ENCODE data around the gene TSKS. TPM values are rescaled to one million over a fixed set of nuclear protein-coding genes. Genes with fewer than 3 reads are reported as not detected.

The TSKS gene
- total RNA-seq, 1 donor from 2014 or later: not detected

- H3K4me3 Mint-ChIP-seq: peak overlapping the region; percentile 2
- H3K27me3 Mint-ChIP-seq (ENCODE audit: insufficient read depth, low read depth): peaks cover 7% of the 10 kb centered on the region
Measured at GRCh38 chr19:49805822-49806619, 42.9 kb upstream of the TSKS start.

GRCh38 chr19:49803529-49803856, 40.4 kb upstream of the TSKS start:
- TF ChIP-seq CTCF (IDR thresholded peaks at IDR 0.05) (no peak), EZH2phosphoT487 (IDR thresholded peaks at IDR 0.05) (no peak), EZH2 (IDR thresholded peaks at IDR 0.05) (no peak)
- no peak for DNase-seq (ENCODE audit: low spot score)
- Histone ChIP-seq H3K4me2 (no peak overlapping the region), H3K27me3 (no peaks in the 10 kb centered on the region), H3K27ac (no peak overlapping the region), H4K20me1 (ENCODE audit: low read depth) (peaks cover 11% of the 10 kb centered on the region), H3F3A (ENCODE audit: low read depth) (peaks cover 30% of the 10 kb centered on the region), H3K9ac (no peak overlapping the region), H3K4me1 (peaks cover 10% of the 10 kb centered on the region), H2AFZ (replicated peaks) (no peak overlapping the region), H3K36me3 (no peaks in the 10 kb centered on the region), H3K9me3 (ENCODE audit: low read depth) (no peaks in the 10 kb centered on the region), H3K4me3 (no peak overlapping the region), H3K79me2 (ENCODE audit: low read depth) (no peaks in the 10 kb centered on the region)
- Mint-ChIP-seq H3K4me3 (no peak overlapping the region), H3K4me1 (peaks cover 14% of the 10 kb centered on the region), H3K36me3 (peaks cover 16% of the 10 kb centered on the region), H3K27me3 (ENCODE audit: insufficient read depth, low read depth) (peaks cover 7% of the 10 kb centered on the region), H3K9me3 (no peaks in the 10 kb centered on the region), H3K27ac (no peak overlapping the region)

More at GRCh38 chr19:49805822-49806619, 42.9 kb upstream of the TSKS start:
- H3K9me3 Mint-ChIP-seq: no peaks in the 10 kb centered on the region
- Histone ChIP-seq H3K4me1 (peaks cover 18% of the 10 kb centered on the region), H2AFZ (replicated peaks) (no peak overlapping the region), H3K36me3 (no peaks in the 10 kb centered on the region), H3K79me2 (ENCODE audit: low read depth) (no peaks in the 10 kb centered on the region), H4K20me1 (ENCODE audit: low read depth) (peaks cover 11% of the 10 kb centered on the region), H3K27ac (no peak overlapping the region), H3F3A (ENCODE audit: low read depth) (peaks cover 43% of the 10 kb centered on the region), H3K4me3 (no peak overlapping the region), H3K9ac (no peak overlapping the region), H3K4me2 (no peak overlapping the region), H3K9me3 (ENCODE audit: low read depth) (no peaks in the 10 kb centered on the region), H3K27me3 (no peaks in the 10 kb centered on the region)
- no peak for TF ChIP-seq CTCF (IDR thresholded peaks at IDR 0.05)
- no peak for TF ChIP-seq EZH2phosphoT487 (IDR thresholded peaks at IDR 0.05)
- no peak for TF ChIP-seq EZH2 (IDR thresholded peaks at IDR 0.05)
- H3K4me1 Mint-ChIP-seq: peaks cover 27% of the 10 kb centered on the region
- DNase-seq (ENCODE audit: low spot score): no peak
- H3K27ac Mint-ChIP-seq: peak overlapping the region; percentile 6
- peaks cover 10% of the 10 kb centered on the region for H3K36me3 Mint-ChIP-seq

- peaks cover 16% of the 10 kb centered on the region for H3K36me3 Mint-ChIP-seq
- Histone ChIP-seq H3K79me2 (ENCODE audit: low read depth) (no peaks in the 10 kb centered on the region), H3K4me1 (peaks cover 10% of the 10 kb centered on the region), H2AFZ (replicated peaks) (no peak overlapping the region), H4K20me1 (ENCODE audit: low read depth) (peaks cover 6% of the 10 kb centered on the region), H3K36me3 (no peaks in the 10 kb centered on the region), H3K4me2 (peak overlapping the region; percentile 80), H3K27ac (no peak overlapping the region), H3K4me3 (no peak overlapping the region), H3K9me3 (ENCODE audit: low read depth) (no peaks in the 10 kb centered on the region), H3F3A (ENCODE audit: low read depth) (peaks cover 25% of the 10 kb centered on the region), H3K27me3 (no peaks in the 10 kb centered on the region), H3K9ac (no peak overlapping the region)
- no peaks in the 10 kb centered on the region for H3K9me3 Mint-ChIP-seq
- H3K4me1 Mint-ChIP-seq: peaks cover 11% of the 10 kb centered on the region
- TF ChIP-seq CTCF (IDR thresholded peaks at IDR 0.05): no peak
- TF ChIP-seq EZH2phosphoT487 (IDR thresholded peaks at IDR 0.05): no peak
- TF ChIP-seq EZH2 (IDR thresholded peaks at IDR 0.05): no peak
- no peak overlapping the region for H3K27ac Mint-ChIP-seq
- peaks cover 7% of the 10 kb centered on the region for H3K27me3 Mint-ChIP-seq (ENCODE audit: insufficient read depth, low read depth)
- H3K4me3 Mint-ChIP-seq: peak overlapping the region; percentile 69
- no peak for DNase-seq (ENCODE audit: low spot score)
Measured at GRCh38 chr19:49802836-49803528, 39.9 kb upstream of the TSKS start.
